NCI-H1105 (cell line): Measurements from ENCODE around the gene PPP1R14D.

Experiments
- DNase-seq: peaks from one replicate; lab custom pipeline; 2025; lab: John Stamatoyannopoulos, UW

PPP1R14D gene

GRCh38 chr15:40782609-40783227, 45.8 kb downstream of the PPP1R14D start:
- peak; percentile 65 for DNase-seq

- DNase-seq = no peak
These were observed 51.9 kb downstream of the PPP1R14D start for GRCh38 chr15:40776537-40777141.

DNA sequence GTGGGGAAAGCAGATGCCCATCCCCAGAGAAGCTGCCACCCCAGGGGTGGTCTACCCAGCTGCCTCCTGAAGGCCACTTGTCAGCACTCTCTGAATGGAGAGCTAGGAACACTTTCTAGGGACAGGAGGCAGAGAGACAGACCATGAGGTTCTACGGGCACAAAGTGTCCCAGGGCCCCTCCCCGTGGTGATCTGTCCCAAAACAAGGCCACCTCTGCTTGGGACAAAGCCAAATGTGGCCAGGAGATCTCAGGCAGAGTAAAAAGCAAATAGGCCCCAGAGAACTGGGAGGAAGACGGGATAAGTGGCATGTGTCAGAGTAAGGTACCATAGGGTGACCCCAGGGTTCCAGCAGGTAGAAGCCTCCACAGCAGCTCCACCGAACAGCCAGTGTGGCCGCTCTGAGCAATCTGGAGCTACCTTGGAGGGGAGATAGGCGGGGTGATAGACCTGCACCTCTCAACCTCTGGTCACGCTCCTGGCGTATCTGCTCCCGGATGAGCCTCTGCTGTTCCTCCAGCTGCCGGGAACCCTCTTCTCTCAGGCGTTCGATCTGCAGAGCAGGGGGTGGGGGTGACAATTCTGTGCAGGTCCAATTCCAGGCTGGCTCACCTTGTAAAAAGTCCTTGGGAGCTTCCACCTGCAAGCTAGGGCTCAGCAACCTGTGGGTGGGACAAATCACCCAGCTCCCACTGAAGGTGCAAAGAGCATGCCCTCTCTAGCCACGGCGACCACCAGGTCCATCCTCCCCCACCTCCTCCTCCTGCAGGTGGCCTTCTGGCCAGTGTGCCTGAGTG, 52.6 kb downstream of the PPP1R14D start:
- no peak for DNase-seq

GRCh38 chr15:40775007-40775406, 53.5 kb downstream of the PPP1R14D start:
- no peak for DNase-seq

DNA sequence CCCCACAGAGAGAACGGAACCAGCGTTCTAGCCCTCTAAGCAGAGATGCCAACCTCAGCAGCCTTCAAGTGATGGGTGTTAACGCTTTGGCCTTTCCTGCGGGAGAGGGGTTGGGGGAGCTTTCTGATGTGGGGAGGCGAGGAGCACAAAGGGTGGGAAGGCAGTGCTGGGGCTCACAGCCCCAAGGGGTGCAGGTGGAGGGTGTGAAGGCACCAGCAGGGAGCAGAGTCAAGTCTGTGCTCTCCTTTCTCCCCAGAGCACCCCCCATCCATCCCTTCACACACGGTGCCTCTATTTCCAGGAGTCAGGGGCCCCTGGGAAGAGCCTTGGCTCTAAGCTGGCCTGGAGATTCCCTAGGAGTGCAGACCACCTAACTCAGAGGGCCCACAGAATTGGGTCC, 54.6 kb downstream of the PPP1R14D start:
- no peak for DNase-seq

DNA sequence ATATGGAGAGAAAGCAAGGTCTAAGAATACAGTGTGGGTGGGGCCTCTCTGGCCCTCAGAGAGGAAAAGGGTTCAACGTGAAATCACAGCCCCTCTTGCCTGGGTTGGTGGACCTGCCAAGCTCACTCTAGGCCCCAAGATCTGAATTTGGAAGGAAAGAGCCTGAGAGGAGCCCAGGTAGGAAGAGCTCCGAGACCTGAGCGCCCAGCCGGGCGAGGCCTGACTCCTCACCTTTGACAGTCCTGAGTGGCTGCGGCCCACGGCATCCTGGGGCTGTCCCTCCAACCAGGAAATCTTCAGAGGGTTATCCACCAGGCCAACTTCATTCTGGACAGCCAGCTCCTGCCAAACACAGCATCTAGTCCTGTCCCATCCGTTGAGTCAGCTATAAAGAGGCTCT, 55.0 kb downstream of the PPP1R14D start:
- DNase-seq = no peak

GRCh38 chr15:40772014-40772413, 56.5 kb downstream of the PPP1R14D start:
- DNase-seq = no peak

- no peak for DNase-seq
These were observed 57.3 kb downstream of the PPP1R14D start for GRCh38 chr15:40771242-40771641.

- peak; percentile 8 for DNase-seq
These were observed 58.3 kb downstream of the PPP1R14D start for GRCh38 chr15:40770147-40770721.

- DNase-seq = peak; percentile 37
These were observed 59.0 kb downstream of the PPP1R14D start, which contains the start of gene C15orf62 for GRCh38 chr15:40769274-40770146. Gene C15orf62, plus strand, starts transcription at chr15:40769980. Its CDS starts 516 bp downstream, at chr15:40770496.

- DNase-seq = no peak
These were observed 59.8 kb downstream of the PPP1R14D start for GRCh38 chr15:40768521-40769273.

DNA sequence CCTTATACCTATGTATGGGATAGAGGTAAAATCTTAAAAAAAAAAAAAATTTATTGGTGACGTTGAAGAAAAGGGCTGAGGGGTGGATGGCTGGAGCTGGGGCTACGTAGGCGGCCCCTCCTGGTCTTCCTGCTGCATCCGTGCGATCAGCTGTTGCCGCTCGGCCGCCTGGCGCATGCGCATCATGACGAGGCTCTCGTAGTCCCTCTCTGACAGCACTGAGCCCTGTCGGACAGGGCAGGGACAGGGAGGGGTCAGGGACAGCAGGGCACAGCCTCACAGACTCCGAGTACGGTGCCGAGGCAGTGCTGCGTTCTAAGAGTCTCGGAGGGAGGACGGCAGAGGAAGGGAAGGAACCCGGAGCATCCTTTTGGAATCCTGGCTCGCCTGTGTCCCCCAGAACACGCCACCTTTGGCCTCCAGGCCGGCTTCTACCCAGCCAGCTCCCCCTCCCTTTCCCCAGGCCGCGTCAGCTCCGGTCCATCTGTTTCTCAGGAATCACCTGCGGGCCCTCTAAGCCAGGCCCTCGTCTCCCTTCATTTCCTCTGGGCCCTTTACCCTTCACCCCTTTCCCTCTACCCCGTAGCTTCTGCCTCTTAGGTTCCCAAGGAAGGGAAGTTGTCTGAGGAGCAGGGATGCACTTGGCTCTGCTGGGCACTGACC, 60.5 kb downstream of the PPP1R14D start:
- no peak for DNase-seq

DNA sequence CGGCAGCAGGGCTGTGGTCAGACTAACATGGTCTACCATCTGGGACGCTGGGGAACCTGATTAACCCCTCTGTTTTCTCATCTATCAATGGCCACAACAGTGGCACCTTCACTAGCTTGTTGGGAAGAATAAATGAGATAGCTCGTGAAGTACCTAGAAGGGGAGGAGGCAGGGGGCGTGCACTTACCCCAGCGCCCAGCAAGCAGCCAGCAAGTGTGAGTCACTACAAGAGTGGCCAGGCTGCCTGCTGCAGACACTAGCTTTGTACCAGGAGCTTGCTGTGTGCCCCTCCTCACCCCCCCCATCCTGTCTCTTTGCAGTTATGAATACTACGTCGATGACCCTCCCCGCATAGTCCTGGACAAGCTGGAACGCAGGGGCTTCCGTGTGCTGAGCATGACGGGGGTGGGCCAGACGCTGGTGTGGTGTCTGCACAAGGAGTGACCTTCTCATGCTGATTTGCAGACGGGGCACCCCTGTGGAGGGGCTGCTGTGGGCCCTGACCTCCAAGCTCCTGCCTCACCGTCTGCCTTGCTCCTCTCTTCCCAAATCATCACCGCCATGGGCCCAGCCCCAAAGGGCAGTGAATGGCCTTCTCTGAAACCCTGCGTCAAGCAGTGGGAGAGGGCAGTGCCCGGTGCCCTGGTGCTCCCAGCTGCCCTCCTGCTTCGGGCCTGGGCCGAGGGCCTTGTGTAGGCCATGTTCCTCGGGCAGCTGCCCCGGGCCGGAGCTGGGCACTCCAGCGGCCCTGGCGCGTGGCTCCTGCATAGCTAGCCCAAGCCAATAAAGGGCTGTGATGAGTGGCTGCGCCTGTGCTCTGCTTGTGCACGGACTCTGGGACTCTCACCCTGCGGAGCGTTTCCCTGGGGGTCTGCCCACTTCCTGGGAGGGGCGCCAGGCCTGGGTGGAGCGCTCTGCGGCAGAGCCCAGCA, 61.3 kb downstream of the PPP1R14D start:
- DNase-seq = no peak

DNA sequence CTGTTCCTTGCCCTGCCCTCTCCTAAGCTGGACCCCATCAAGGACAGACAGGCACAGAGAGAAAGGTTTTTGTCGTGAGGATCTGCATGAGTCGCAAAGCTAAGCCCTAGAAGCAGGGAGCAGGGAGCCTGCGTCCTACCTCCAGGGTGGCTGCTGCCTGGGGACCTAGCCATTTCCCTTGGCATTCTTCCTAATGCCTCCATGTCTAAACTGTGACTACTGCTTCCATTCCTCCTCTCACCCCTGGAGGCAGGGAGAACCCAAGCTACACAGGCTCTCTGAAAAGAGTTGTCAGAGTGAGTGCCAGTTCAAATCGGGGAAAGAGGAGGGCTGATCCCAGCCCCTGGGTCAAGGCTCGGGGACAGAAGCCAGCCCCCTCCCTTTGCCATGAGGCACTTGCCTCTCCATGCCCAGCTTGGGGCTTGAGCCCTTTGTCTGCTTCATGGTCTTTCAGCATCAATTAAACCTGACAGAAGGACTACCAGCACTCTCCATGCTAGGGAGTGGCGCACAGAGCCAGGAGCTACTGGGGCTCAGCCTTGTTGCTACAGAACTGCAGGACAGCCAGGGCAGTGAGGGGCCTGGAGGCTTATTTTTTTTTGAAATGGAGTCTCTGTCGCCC, 62.2 kb downstream of the PPP1R14D start:
- DNase-seq = no peak
